RKO (cell line): ENCODE data around the gene SGMS1.

Experiments used
- DNase-seq: peaks from one replicate; pipeline ENCODE4 v3.0.0-alpha.2; 2016; ENCODE audit warnings: low spot score

The SGMS1 gene

GRCh38 chr10:50636618-50637579 is 13.1 kb upstream of the SGMS1 start:
- DNase-seq = peak; percentile 33

GRCh38 chr10:50635286-50635685 is 11.5 kb upstream of the SGMS1 start:
- DNase-seq = no peak

GRCh38 chr10:50634479-50634878 is 10.7 kb upstream of the SGMS1 start:
- DNase-seq = no peak

- no peak for DNase-seq
Measured at GRCh38 chr10:50631052-50631451, 7.3 kb upstream of the SGMS1 start.

GRCh38 chr10:50629495-50630122 is 5.9 kb upstream of the SGMS1 start:
- no peak for DNase-seq

- no peak for DNase-seq
Measured at GRCh38 chr10:50627896-50628295, 4.1 kb upstream of the SGMS1 start.

- no peak for DNase-seq
Measured at GRCh38 chr10:50627443-50627842, 3.7 kb upstream of the SGMS1 start.

- peak; percentile 30 for DNase-seq
Measured at GRCh38 chr10:50625649-50626132, 1.9 kb upstream of the SGMS1 start.

GRCh38 chr10:50624866-50625501 is 1.2 kb upstream of the SGMS1 start:
- DNase-seq = peak; percentile 79

GRCh38 chr10:50624413-50624865 is 683 bp upstream of the SGMS1 start:
- DNase-seq = peak; percentile 95

GRCh38 chr10:50622706-50623662 is 772 bp downstream of the SGMS1 start:
- DNase-seq = peak; percentile 47

- DNase-seq = peak; percentile 89
Measured at GRCh38 chr10:50621968-50622705, 1.6 kb downstream of the SGMS1 start.

- DNase-seq = no peak
Measured at GRCh38 chr10:50620899-50621298, 2.9 kb downstream of the SGMS1 start.

GRCh38 chr10:50619882-50620281 is 3.9 kb downstream of the SGMS1 start:
- DNase-seq = no peak

GRCh38 chr10:50619166-50619565 is 4.6 kb downstream of the SGMS1 start:
- no peak for DNase-seq

GRCh38 chr10:50618624-50619023 is 5.1 kb downstream of the SGMS1 start:
- DNase-seq = no peak

GRCh38 chr10:50615658-50616057 is 8.1 kb downstream of the SGMS1 start:
- DNase-seq = no peak

- DNase-seq = no peak
Measured at GRCh38 chr10:50614444-50615137, 9.2 kb downstream of the SGMS1 start.

GRCh38 chr10:50613726-50614443 is 9.9 kb downstream of the SGMS1 start:
- DNase-seq = no peak
